Measurements from ENCODE around the gene CENPH. TPM values are rescaled to one million over a fixed set of nuclear protein-coding genes. Genes with fewer than 3 reads are reported as not detected.

CENPH gene
- total and polyA plus RNA-seq, 2 of the 13 experiments (the other 11 are each of a cell fraction or from before 2014, with no cell fraction given): 11.2 to 28.8 TPM

GRCh38 chr5:69234457-69235268 is 45.3 kb downstream of the CENPH start, which contains the start of gene CDK7 (continued):
- TF ChIP-seq ZFP91 (CRISPR knock-in tag; IDR thresholded peaks at IDR 0.05; ENCODE audit: borderline replicate concordance): peak; percentile 91
- no peak for TF ChIP-seq REST (IDR thresholded peaks at IDR 0.05; ENCODE audit: borderline replicate concordance in 1 of 2, low read depth in 1 of 2, low read length in 2 of 2)
- no peak for TF ChIP-seq ZNF652 (CRISPR knock-in tag; IDR thresholded peaks at IDR 0.05; ENCODE audit: borderline replicate concordance, low read depth)
- peak; percentile 75; the same call in 1 of the 2 replicates for TF ChIP-seq ZNF224 (CRISPR knock-in tag; IDR thresholded peaks at IDR 0.05)
- no peak for TF ChIP-seq ZNF724P (CRISPR knock-in tag; IDR thresholded peaks at IDR 0.05; ENCODE audit: borderline replicate concordance)
- TF ChIP-seq ZNF501 (CRISPR knock-in tag; IDR thresholded peaks at IDR 0.05): peak; percentile 98
- TF ChIP-seq PRPF4 (IDR thresholded peaks at IDR 0.05; ENCODE audit: low read depth, low read length, poor library complexity, severe bottlenecking): no peak
- peak; percentile 98 for TF ChIP-seq HDAC1 (CRISPR knock-in tag; IDR thresholded peaks at IDR 0.05)
- peak; percentile 55; the same call in 1 of the 2 replicates for TF ChIP-seq ARHGAP35 (CRISPR knock-in tag; IDR thresholded peaks at IDR 0.05; ENCODE audit: borderline replicate concordance)
- TF ChIP-seq ZSCAN21 (CRISPR knock-in tag; IDR thresholded peaks at IDR 0.05; ENCODE audit: borderline replicate concordance): no peak
- TF ChIP-seq ZBTB20 (CRISPR knock-in tag; IDR thresholded peaks at IDR 0.05; ENCODE audit: borderline replicate concordance, low read depth): peak; percentile 87; the same call in 1 of the 2 replicates
- TF ChIP-seq CBX1 (IDR thresholded peaks at IDR 0.05; ENCODE audit: low read depth): no peak
- TF ChIP-seq HIVEP1 (CRISPR knock-in tag; IDR thresholded peaks at IDR 0.05): peak; percentile 81; the same call in 1 of the 2 replicates
- TF ChIP-seq MIER2 (CRISPR knock-in tag; IDR thresholded peaks at IDR 0.05): 0 out of 2 replicates have a peak, but pooled peaks have one; percentile 34
- TF ChIP-seq KLF11 (CRISPR knock-in tag; IDR thresholded peaks at IDR 0.05): no peak
- no peak for TF ChIP-seq FOXP4 (CRISPR knock-in tag; IDR thresholded peaks at IDR 0.05)
- TF ChIP-seq ARID3A (IDR thresholded peaks at IDR 0.05; ENCODE audit: low read depth, low read length): no peak
- peak; percentile 84 for TF ChIP-seq ZFX (CRISPR knock-in tag; IDR thresholded peaks at IDR 0.05; ENCODE audit: low read depth)

All from HepG2 (cell line).